SK-N-SH (cell line): ENCODE results near the gene ZNF708. TPM values are rescaled to one million over a fixed set of nuclear protein-coding genes. Genes with fewer than 3 reads are reported as not detected.

Experiments used
- CTCF ChIA-PET: fragments of 300-600, 350-600 bp; formaldehyde crosslinking; extraction: SDS; loops from one replicate; lab custom pipeline; 2021; lab: Yijun Ruan, JAX
- POLR2A ChIA-PET: fragments of 350-600 bp; sonication (Branson Sonifier 250); formaldehyde crosslinking; extraction: SDS; loops from one replicate; lab custom pipeline; 2020; ENCODE audit warnings: antibody characterized with exemption, inconsistent platforms; lab: Yijun Ruan, JAX
- DNase-seq: peaks from one replicate; pipeline ENCODE4 v3.0.0; 2012
- H2AFZ ChIP-seq: fragments of 200-600 bp; sonication (generic); 2 replicates; pipeline ENCODE4 v1.8.1; 2016; ENCODE audit warnings: antibody characterized with exemption, mild to moderate bottlenecking, low read depth
- H3F3A ChIP-seq: fragments of 200-600 bp; sonication (generic); replicated peaks from 2 replicates; pipeline ENCODE3; 2016; ENCODE audit warnings: antibody characterized with exemption, mild to moderate bottlenecking; ENCODE audit not compliant: insufficient read depth
- H3K27ac ChIP-seq, 2 experiments: fragments of 200-500 bp in 1 of 2; fragments of 200-600 bp in 1 of 2; sonication (Bioruptor generic) in 1 of 2; sonication (generic), shearing (Covaris generic) in 1 of 2; 2 replicates each; pipeline versions ENCODE4 v1.5.1 to v1.6.1; 2014 to 2016; ENCODE audit warnings: low read depth in 2 of 2, inconsistent platforms in 1 of 2, low read length in 1 of 2, mild to moderate bottlenecking in 1 of 2, mixed read lengths in 1 of 2
- H3K27me3 ChIP-seq: fragments of 200-600 bp; sonication (generic), shearing (Covaris generic); 2 replicates; pipeline ENCODE4 v1.6.1; 2016; ENCODE audit warnings: mixed run types; ENCODE audit not compliant: insufficient read depth
- H3K36me3 ChIP-seq, 2 experiments: fragments of 200-500 bp in 1 of 2; fragments of 200-600 bp in 1 of 2; sonication (Bioruptor generic) in 1 of 2; sonication (generic) in 1 of 2; replicated peaks in 1 of 2; 2 replicates each; pipeline versions ENCODE3 to v1.5.1; 2014 to 2016; ENCODE audit warnings: low read length in 1 of 2, mild to moderate bottlenecking in 1 of 2; ENCODE audit not compliant: insufficient read depth in 2 of 2, control insufficient read depth in 1 of 2
- H3K4me1 ChIP-seq, 2 experiments: fragments of 200-500 bp in 1 of 2; fragments of 200-600 bp in 1 of 2; sonication (Bioruptor generic) in 1 of 2; sonication (generic), shearing (Covaris generic) in 1 of 2; 2 replicates each; pipeline versions ENCODE4 v1.5.1 to v1.6.1; 2014 to 2016; ENCODE audit warnings: low read depth in 1 of 2, low read length in 1 of 2, mixed run types in 1 of 2; ENCODE audit not compliant: insufficient read depth in 2 of 2, control insufficient read depth in 1 of 2
- H3K4me2 ChIP-seq: fragments of 200-600 bp; sonication (generic), shearing (Covaris generic); 2 replicates; pipeline ENCODE4 v1.6.1; 2017; ENCODE audit warnings: mixed run types
- H3K4me3 ChIP-seq, 2 experiments: fragments of 200-500 bp in 1 of 2; fragments of 200-600 bp in 1 of 2; sonication (Bioruptor generic) in 1 of 2; sonication (generic), shearing (Covaris generic) in 1 of 2; 2 replicates each; pipeline versions ENCODE4 v1.5.1 to v1.8.1; 2014 to 2016; ENCODE audit warnings: low read depth in 2 of 2, inconsistent platforms in 1 of 2, low read length in 1 of 2, mild to moderate bottlenecking in 1 of 2, mixed read lengths in 1 of 2, moderate library complexity in 1 of 2
- H3K79me2 ChIP-seq: fragments of 200-600 bp; sonication (generic); 2 replicates; pipeline ENCODE4 v1.8.1; 2017; ENCODE audit warnings: mild to moderate bottlenecking; ENCODE audit not compliant: insufficient read depth
- H3K9ac ChIP-seq: fragments of 200-600 bp; sonication (generic); 2 replicates; pipeline ENCODE4 v1.6.1; 2017; ENCODE audit warnings: mixed run types
- H3K9me2 ChIP-seq: fragments of 200-600 bp; sonication (generic); 2 replicates; pipeline ENCODE4 v1.6.1; 2017; ENCODE audit warnings: mixed run types
- H3K9me3 ChIP-seq: fragments of 200-600 bp; sonication (generic); 2 replicates; pipeline ENCODE4 v1.6.1; 2017; ENCODE audit warnings: mixed run types, mild to moderate bottlenecking, moderate library complexity
- H4K20me1 ChIP-seq: fragments of 200-600 bp; sonication (generic); 2 replicates; pipeline ENCODE4 v1.6.1; 2017; ENCODE audit warnings: mild to moderate bottlenecking, mixed run types; ENCODE audit not compliant: insufficient read depth
- CHD2 ChIP-seq: fragments of 150-350 bp; IDR thresholded peaks from 2 replicates; pipeline ENCODE4 v1.6.1; 2018; ENCODE audit warnings: low read length; ENCODE audit not compliant: partially characterized antibody
- CTCF ChIP-seq: fragments of 200-600 bp; sonication (generic); IDR thresholded peaks from 2 replicates; pipeline ENCODE4 v1.6.1; 2017; ENCODE audit warnings: antibody characterized with exemption, mild to moderate bottlenecking, moderate library complexity
- ELF1 ChIP-seq: IDR thresholded peaks from 2 replicates; pipeline ENCODE4 v1.4.0; 2012
- EP300 ChIP-seq, 2 experiments: IDR thresholded peaks; 2 replicates each; pipeline versions ENCODE4 v1.4.0 to v1.6.1; 2012; ENCODE audit warnings: borderline replicate concordance in 1 of 2, low read depth in 1 of 2, low read length in 1 of 2
- FOXJ3 ChIP-seq: sonication (generic); formaldehyde crosslinking; IDR thresholded peaks from 2 replicates; pipeline ENCODE4 v1.5.1; 2020; ENCODE audit warnings: mild to moderate bottlenecking, missing genetic modification reagents
- GATA2 ChIP-seq: sonication (generic); formaldehyde crosslinking; IDR thresholded peaks from 2 replicates; pipeline ENCODE4 v1.5.0; 2020; ENCODE audit warnings: mild to moderate bottlenecking, missing genetic modification reagents
- JUND ChIP-seq: IDR thresholded peaks from 2 replicates; pipeline ENCODE4 v1.4.0; 2012
- MEF2A ChIP-seq: IDR thresholded peaks from 2 replicates; pipeline ENCODE4 v1.4.0; 2012; ENCODE audit warnings: low read depth, borderline replicate concordance
- MXI1 ChIP-seq: IDR thresholded peaks from 2 replicates; pipeline ENCODE4 v1.6.1; 2012; ENCODE audit warnings: mild to moderate bottlenecking, low read depth, low read length, improper control_type of control experiment
- NFIC ChIP-seq: IDR thresholded peaks from 2 replicates; pipeline ENCODE4 v1.4.0; 2012; ENCODE audit warnings: borderline replicate concordance
- RAD21 ChIP-seq: IDR thresholded peaks from 2 replicates; pipeline ENCODE4 v1.6.1; 2012; ENCODE audit warnings: mild to moderate bottlenecking, low read length
- RFX5 ChIP-seq: IDR thresholded peaks from 2 replicates; pipeline ENCODE4 v1.6.1; 2012; ENCODE audit warnings: mild to moderate bottlenecking, improper control_type of control experiment, low read length
- SIN3A ChIP-seq: IDR thresholded peaks from 2 replicates; pipeline ENCODE4 v1.6.1; 2012; ENCODE audit warnings: low read depth, mild to moderate bottlenecking, low read length, moderate library complexity, borderline replicate concordance
- TAF1 ChIP-seq: IDR thresholded peaks from 2 replicates; pipeline ENCODE4 v1.6.1; 2012; ENCODE audit warnings: low read depth, mild to moderate bottlenecking, low read length, moderate library complexity, borderline replicate concordance
- TCF12 ChIP-seq: IDR thresholded peaks from 2 replicates; pipeline ENCODE4 v1.4.0; 2012
- USF1 ChIP-seq: IDR thresholded peaks from 2 replicates; pipeline ENCODE4 v1.4.0; 2012; ENCODE audit warnings: low read depth, borderline replicate concordance
- WGBS: methylation state at CpG from one replicate; pipeline ENCODE4 v1.1.6; 2017; ENCODE audit warnings: low lambda C conversion rate; 5-methylcytosine and 5-hydroxymethylcytosine counted together
- polyA plus RNA-seq, 3 experiments: library from polyadenylated mRNA; depleted of rRNA; stranded (reverse); fragments of >200 nt; gene quantifications; 2 replicates each; pipeline ENCODE4 v1.2.3, GENCODE V29; 2012
- TF ChIP-seq, protein P1 (sequence below): fragments of 150-350 bp; IDR thresholded peaks from 2 replicates; pipeline ENCODE4 v1.6.1; 2016; ENCODE audit warnings: mild to moderate bottlenecking, low read depth, low read length
- TF ChIP-seq, protein P2 (sequence below): IDR thresholded peaks from 2 replicates; pipeline ENCODE4; 2012
- TF ChIP-seq, protein P3 (sequence below): IDR thresholded peaks from 2 replicates; pipeline ENCODE4 v1.4.0; 2012; ENCODE audit warnings: low read depth, borderline replicate concordance
- TF ChIP-seq, protein P4 (sequence below): IDR thresholded peaks from 2 replicates; pipeline ENCODE4 v1.6.1; 2012; ENCODE audit warnings: mild to moderate bottlenecking, low read depth, low read length, moderate library complexity

Gene ZNF708
- polyA plus RNA-seq (2012; rRNA removed), result 1.0 and 1.8 TPM in 2 replicates
- 1.1 and 1.2 TPM in 2 replicates for polyA plus RNA-seq (2012; cell fraction: cytosol; rRNA removed)
- polyA plus RNA-seq (2012; cell fraction: nucleus; rRNA removed), result 2.2 and 4.5 TPM in 2 replicates

DNA sequence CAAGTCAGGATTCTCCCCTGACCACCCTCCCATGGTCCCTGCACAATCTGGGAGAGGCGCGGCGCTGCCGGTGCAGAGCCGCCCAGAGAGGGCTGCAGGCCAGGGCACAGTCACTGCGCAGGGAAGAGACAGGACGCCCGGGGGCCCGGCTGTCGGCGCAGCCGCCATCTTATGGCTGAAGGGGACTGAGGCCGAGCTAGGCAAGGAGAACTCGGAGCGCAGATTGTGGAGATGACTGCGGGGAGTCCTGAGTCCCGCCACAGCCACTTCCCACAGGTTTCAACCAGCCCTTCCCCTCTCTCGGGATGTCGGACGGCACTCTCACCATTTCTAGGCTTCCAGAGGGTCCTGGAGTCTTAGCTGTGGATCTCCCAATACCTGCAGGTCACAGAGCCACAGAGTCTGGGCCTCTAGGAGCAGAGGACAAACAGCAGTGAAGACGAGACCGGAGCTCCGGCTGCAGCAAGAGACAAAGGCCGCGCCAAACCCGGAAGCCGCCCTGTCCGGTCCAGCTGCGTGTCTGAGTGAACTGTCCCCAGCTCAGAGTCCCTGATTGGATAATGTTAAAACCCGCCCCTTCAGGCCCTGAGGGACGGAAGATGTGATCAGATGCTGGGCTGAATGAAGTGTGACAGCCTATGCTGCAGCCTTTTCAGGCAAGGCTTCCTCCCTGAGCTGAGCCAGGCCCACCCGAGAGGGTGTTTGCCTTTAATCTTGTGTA lies at the start of gene ZNF708:
ZNF708 (minus strand) TSS at position 526 of the 721 bp plus-strand sequence; CDS start at position 328, 198 bp downstream.
- CTCF ChIA-PET, result interaction anchor here (1.4 kb wide), 1 partner anchor 154 kb away, joined by 3 read pairs; no protein-coding TSS in a partner anchor
- TF ChIP-seq, protein P1, sequence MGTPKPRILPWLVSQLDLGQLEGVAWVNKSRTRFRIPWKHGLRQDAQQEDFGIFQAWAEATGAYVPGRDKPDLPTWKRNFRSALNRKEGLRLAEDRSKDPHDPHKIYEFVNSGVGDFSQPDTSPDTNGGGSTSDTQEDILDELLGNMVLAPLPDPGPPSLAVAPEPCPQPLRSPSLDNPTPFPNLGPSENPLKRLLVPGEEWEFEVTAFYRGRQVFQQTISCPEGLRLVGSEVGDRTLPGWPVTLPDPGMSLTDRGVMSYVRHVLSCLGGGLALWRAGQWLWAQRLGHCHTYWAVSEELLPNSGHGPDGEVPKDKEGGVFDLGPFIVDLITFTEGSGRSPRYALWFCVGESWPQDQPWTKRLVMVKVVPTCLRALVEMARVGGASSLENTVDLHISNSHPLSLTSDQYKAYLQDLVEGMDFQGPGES, result no peak
- no peak for TF ChIP-seq JUND
- no peak for TF ChIP-seq USF1
- no peak for TF ChIP-seq FOXJ3 (CRISPR knock-in tag)
- TF ChIP-seq RFX5, result peak; percentile 74
- peak; percentile 94 for TF ChIP-seq ELF1
- no peak for TF ChIP-seq CTCF
- TF ChIP-seq TAF1, result peak; percentile 90
- TF ChIP-seq MXI1, result peak; percentile 79
- no peak for TF ChIP-seq MEF2A
- peak in 1 of 2 experiments; percentile 33; a peak in 1 of 4 replicates for TF ChIP-seq EP300 (IDR thresholded peaks at IDR 0.05; ENCODE audit: borderline replicate concordance in 1 of 2, low read depth in 1 of 2, low read length in 1 of 2)
- TF ChIP-seq, protein P2, sequence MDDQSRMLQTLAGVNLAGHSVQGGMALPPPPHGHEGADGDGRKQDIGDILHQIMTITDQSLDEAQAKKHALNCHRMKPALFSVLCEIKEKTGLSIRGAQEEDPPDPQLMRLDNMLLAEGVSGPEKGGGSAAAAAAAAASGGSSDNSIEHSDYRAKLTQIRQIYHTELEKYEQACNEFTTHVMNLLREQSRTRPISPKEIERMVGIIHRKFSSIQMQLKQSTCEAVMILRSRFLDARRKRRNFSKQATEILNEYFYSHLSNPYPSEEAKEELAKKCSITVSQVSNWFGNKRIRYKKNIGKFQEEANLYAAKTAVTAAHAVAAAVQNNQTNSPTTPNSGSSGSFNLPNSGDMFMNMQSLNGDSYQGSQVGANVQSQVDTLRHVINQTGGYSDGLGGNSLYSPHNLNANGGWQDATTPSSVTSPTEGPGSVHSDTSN, result peak; percentile 86
- TF ChIP-seq TCF12, result no peak; the same call in 1 of the 2 replicates
- TF ChIP-seq RAD21, result 0 out of 2 replicates have a peak, but pooled peaks have one; percentile 5
- TF ChIP-seq, protein P3, sequence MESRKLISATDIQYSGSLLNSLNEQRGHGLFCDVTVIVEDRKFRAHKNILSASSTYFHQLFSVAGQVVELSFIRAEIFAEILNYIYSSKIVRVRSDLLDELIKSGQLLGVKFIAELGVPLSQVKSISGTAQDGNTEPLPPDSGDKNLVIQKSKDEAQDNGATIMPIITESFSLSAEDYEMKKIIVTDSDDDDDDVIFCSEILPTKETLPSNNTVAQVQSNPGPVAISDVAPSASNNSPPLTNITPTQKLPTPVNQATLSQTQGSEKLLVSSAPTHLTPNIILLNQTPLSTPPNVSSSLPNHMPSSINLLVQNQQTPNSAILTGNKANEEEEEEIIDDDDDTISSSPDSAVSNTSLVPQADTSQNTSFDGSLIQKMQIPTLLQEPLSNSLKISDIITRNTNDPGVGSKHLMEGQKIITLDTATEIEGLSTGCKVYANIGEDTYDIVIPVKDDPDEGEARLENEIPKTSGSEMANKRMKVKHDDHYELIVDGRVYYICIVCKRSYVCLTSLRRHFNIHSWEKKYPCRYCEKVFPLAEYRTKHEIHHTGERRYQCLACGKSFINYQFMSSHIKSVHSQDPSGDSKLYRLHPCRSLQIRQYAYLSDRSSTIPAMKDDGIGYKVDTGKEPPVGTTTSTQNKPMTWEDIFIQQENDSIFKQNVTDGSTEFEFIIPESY, result no peak
- peak; percentile 62; the same call in 1 of the 2 replicates for TF ChIP-seq SIN3A
- TF ChIP-seq, protein P4, sequence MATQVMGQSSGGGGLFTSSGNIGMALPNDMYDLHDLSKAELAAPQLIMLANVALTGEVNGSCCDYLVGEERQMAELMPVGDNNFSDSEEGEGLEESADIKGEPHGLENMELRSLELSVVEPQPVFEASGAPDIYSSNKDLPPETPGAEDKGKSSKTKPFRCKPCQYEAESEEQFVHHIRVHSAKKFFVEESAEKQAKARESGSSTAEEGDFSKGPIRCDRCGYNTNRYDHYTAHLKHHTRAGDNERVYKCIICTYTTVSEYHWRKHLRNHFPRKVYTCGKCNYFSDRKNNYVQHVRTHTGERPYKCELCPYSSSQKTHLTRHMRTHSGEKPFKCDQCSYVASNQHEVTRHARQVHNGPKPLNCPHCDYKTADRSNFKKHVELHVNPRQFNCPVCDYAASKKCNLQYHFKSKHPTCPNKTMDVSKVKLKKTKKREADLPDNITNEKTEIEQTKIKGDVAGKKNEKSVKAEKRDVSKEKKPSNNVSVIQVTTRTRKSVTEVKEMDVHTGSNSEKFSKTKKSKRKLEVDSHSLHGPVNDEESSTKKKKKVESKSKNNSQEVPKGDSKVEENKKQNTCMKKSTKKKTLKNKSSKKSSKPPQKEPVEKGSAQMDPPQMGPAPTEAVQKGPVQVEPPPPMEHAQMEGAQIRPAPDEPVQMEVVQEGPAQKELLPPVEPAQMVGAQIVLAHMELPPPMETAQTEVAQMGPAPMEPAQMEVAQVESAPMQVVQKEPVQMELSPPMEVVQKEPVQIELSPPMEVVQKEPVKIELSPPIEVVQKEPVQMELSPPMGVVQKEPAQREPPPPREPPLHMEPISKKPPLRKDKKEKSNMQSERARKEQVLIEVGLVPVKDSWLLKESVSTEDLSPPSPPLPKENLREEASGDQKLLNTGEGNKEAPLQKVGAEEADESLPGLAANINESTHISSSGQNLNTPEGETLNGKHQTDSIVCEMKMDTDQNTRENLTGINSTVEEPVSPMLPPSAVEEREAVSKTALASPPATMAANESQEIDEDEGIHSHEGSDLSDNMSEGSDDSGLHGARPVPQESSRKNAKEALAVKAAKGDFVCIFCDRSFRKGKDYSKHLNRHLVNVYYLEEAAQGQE, result 0 out of 2 replicates have a peak, but pooled peaks have one; percentile 37
- TF ChIP-seq GATA2 (CRISPR knock-in tag), result peak; percentile 27; the same call in 1 of the 2 replicates
- no peak for TF ChIP-seq NFIC
- no peak for TF ChIP-seq CHD2

More for the DNA sequence above, at the start of gene ZNF708:
- Histone ChIP-seq H2AFZ (peak within 1 kb of the TSS; percentile 96), H3K27ac (peak within 1 kb of the TSS; percentile 93 to 96), H3F3A (peaks cover 10% of the 10 kb centered on the region), H3K4me1 (peaks cover 0 to 4% of the 10 kb centered on the region in 2 experiments; a peak in 3 of 4 replicates), H3K9me3 (no peaks in the 10 kb centered on the region), H3K27me3 (no peaks in the 10 kb centered on the region), H4K20me1 (no peaks in the 10 kb centered on the region), H3K4me3 (peak within 1 kb of the TSS; percentile 81 to 83), H3K4me2 (peak within 1 kb of the TSS; percentile 86), H3K9me2 (no peaks in the 10 kb centered on the region), H3K79me2 (peaks cover 46% of the 10 kb centered on the region), H3K9ac (peak within 1 kb of the TSS; percentile 98), H3K36me3 (peaks cover 0 to 19% of the 10 kb centered on the region in 2 experiments)
- WGBS, result 3% methylated on average over 12 of the region's 32 CpGs
- peak; percentile 90 for DNase-seq
- POLR2A ChIA-PET, result interaction anchor here (0.6 to 1.7 kb wide), 14 partner anchors 11 to 1090 kb away, joined by 3 to 14 read pairs (median 4); partner anchors contain the start of genes ZNF100, ZNF429, ZNF43 and ZNF493
